NCI-H1436 (cell line): Measurements from ENCODE around the gene BCL2L12.
"Not testable (repeated sequence)": the region's sequence is repeated elsewhere in the genome, so short reads cannot be mapped to it uniquely, and the experiment has no call there.

Experiments used
- DNase-seq: peaks from one replicate; lab custom pipeline; 2025; lab: John Stamatoyannopoulos, UW

BCL2L12 gene

GRCh38 chr19:49665351-49666119 lies at the start of gene BCL2L12, which contains the start of gene IRF3:
Gene BCL2L12, plus strand, starts transcription at chr19:49665933. Its CDS starts 760 bp downstream, at chr19:49666693.
Gene IRF3, minus strand, starts transcription at chr19:49665857. Its CDS starts 1,019 bp downstream, at chr19:49664838.
- peak; percentile 95 for DNase-seq

- DNase-seq, result no peak
Measured at GRCh38 chr19:49616532-49616931, 49.2 kb upstream of the BCL2L12 start.

- no peak for DNase-seq
Measured at GRCh38 chr19:49616945-49617344, 48.8 kb upstream of the BCL2L12 start.

- not testable (repeated sequence) for DNase-seq
Measured at GRCh38 chr19:49617860-49618259, 47.9 kb upstream of the BCL2L12 start.

GRCh38 chr19:49624967-49625910 lies 40.5 kb upstream of the BCL2L12 start:
- no peak for DNase-seq

- no peak for DNase-seq
Measured at GRCh38 chr19:49626226-49626625, 39.5 kb upstream of the BCL2L12 start.

- no peak for DNase-seq
Measured at GRCh38 chr19:49629659-49630058, 36.1 kb upstream of the BCL2L12 start.

GRCh38 chr19:49631014-49631588 lies 34.6 kb upstream of the BCL2L12 start:
- no peak for DNase-seq

GRCh38 chr19:49631610-49632192 lies 34.0 kb upstream of the BCL2L12 start:
- DNase-seq, result no peak

- DNase-seq, result no peak
Measured at GRCh38 chr19:49632576-49632975, 33.2 kb upstream of the BCL2L12 start.

GRCh38 chr19:49633273-49633672 lies 32.5 kb upstream of the BCL2L12 start:
- DNase-seq, result not testable (repeated sequence)

GRCh38 chr19:49635530-49636232 lies 30.1 kb upstream of the BCL2L12 start:
- no peak for DNase-seq

- DNase-seq, result no peak
Measured at GRCh38 chr19:49636233-49636932, 29.4 kb upstream of the BCL2L12 start.

- DNase-seq, result peak; percentile 22
Measured at GRCh38 chr19:49637821-49638738, 27.7 kb upstream of the BCL2L12 start.

GRCh38 chr19:49639401-49640112 lies 26.2 kb upstream of the BCL2L12 start:
- no peak for DNase-seq

GRCh38 chr19:49640113-49640898 lies 25.4 kb upstream of the BCL2L12 start, which contains the start of gene RRAS:
Gene RRAS, minus strand, starts transcription at chr19:49640143. Its CDS starts 45 bp downstream, at chr19:49640098.
- peak; percentile 100 for DNase-seq

GRCh38 chr19:49641688-49642491 lies 23.8 kb upstream of the BCL2L12 start, which contains the start of gene SCAF1:
Gene SCAF1, plus strand, starts transcription at chr19:49642209. Its CDS starts 2,818 bp downstream, at chr19:49645027.
- DNase-seq, result peak; percentile 100
